Neural progenitor cell (in vitro differentiated cells): Measurements from ENCODE around the gene PPM1F.

ENCODE experiments used
- CTCF ChIP-seq: fragments of 200-600 bp; sonication (generic); IDR thresholded peaks from 2 replicates; pipeline ENCODE4 v1.5.1; 2017; ENCODE audit warnings: antibody characterized with exemption, mild to moderate bottlenecking
- EZH2 ChIP-seq: fragments of 200-600 bp; sonication (generic); IDR thresholded peaks from 2 replicates; pipeline ENCODE4 v1.6.1; 2017; ENCODE audit warnings: antibody characterized with exemption, mild to moderate bottlenecking, moderate library complexity

DNA sequence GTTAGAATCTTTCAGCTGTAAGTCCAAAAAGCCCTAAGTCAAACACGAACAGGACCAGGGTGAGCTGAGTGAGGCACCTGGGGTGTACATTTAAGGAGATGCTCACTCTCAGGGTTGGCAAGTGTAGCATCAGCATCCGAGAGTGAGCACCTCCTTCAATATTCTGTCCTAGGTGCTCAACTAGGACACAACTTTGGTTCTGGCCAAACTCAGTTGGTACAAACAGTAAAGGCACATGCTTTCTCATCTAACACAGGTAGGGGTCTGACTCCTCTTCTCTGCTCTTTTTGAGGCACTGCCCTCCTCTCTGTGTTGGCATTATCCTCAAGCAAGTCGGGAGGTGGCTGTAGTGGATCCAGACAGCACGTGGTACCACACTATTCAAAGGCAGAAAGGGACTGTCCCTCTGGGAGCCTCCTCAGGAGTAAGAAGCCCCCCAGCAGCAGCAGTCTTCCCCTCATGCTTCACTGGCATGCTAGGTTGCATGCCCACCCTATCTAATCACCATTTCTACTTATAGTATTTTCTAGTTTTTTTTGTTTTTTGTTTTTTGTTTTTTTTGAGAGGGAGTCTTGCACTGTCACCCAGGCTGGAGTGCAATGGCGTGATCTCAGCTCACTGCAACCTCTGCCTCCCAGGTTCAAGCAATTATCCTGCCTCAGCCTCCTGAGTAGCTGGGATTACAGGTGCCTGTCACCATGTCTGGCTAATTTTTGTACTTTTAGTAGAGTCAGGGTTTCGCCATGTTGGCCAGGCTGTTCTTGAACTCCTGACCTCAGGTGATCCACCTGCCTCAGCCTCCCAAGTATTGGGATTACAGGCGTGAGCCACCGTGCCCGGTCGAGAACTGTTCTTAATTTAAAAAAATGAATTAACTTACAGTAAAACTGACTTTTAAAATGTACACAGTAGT lies 70.6 kb downstream of the PPM1F start:
- no peak for TF ChIP-seq CTCF
- no peak for TF ChIP-seq EZH2
